D341Med (cell line): Measurements from ENCODE around the gene PNLIP.

ENCODE experiments used
- DNase-seq: peaks from one replicate; pipeline ENCODE4 v3.0.0; 2012; ENCODE audit warnings: low spot score

The PNLIP gene

DNA sequence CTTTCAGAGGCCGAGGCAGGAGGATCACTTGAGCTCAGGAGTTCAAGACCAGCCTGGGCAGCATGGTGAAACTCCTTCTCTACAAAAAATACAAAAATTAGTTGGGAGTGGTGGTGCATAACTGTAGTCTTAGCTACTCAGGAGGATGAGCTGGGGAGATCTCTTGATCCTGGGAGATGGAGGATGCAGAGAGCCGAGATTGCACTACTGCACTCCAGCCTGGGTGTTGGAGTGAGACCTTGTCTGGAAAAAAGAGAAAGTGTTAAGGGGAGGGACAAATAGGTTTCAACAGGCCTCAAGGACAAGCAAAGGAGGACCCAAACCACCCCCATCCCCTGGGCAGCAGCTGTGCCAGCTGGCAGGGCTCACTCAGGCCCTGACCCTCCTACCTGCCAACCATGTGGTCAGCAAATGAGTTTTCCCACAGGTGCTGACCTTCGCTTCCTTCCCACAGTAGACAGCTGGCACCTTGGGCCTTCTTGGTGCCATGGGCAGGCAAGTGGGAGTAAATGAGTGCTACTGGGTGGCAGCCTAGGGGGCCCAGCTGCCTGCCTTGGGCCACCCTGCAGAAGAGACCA lies 69.6 kb downstream of the PNLIP start:
- DNase-seq = no peak
